Upper lobe of right lung (tissue), 1 donor: Measurements from ENCODE around the gene LNX1. TPM values are rescaled to one million over a fixed set of nuclear protein-coding genes. Genes with fewer than 3 reads are reported as not detected.

ENCODE experiments used
- ATAC-seq: fragments of 200-7000 bp; cut with Tn5 transposase; one replicate; pipeline ENCODE4 v1.9.1; 2020; ENCODE audit warnings: mild to moderate bottlenecking, moderate library complexity
- DNase-seq: peaks from one replicate; pipeline ENCODE4 v3.0.0-alpha.2; 2020
- H3K27ac ChIP-seq: fragments of 200-600 bp; one replicate; pipeline ENCODE4 v1.8.0; 2022
- H3K27me3 ChIP-seq: fragments of 200-600 bp; one replicate; pipeline ENCODE4 v1.8.0; 2022; ENCODE audit warnings: mild to moderate bottlenecking
- H3K36me3 ChIP-seq: fragments of 200-600 bp; one replicate; pipeline ENCODE4 v1.8.0; 2022
- H3K4me1 ChIP-seq: fragments of 200-600 bp; one replicate; pipeline ENCODE4 v1.8.0; 2022
- H3K4me3 ChIP-seq: fragments of 200-600 bp; one replicate; pipeline ENCODE4 v1.8.0; 2022; ENCODE audit warnings: mild to moderate bottlenecking
- H3K9me3 ChIP-seq: fragments of 200-600 bp; one replicate; pipeline ENCODE4 v1.8.0; 2022
- CTCF ChIP-seq: fragments of 200-600 bp; IDR thresholded peaks from one replicate; pipeline ENCODE4 v1.8.0; 2022; ENCODE audit warnings: antibody characterized with exemption
- intact Hi-C: fragments of 100-400 bp; cut with DNase I; formaldehyde crosslinking; loops from one replicate; pipeline ENCODE4 v1.11.0; 2022
- total RNA-seq: library from RNA; stranded (reverse); fragmentation: NEBNext Ultra II Directional; extraction: Animal tissue kit (Norgen Biotek cat#: 25700); gene quantifications from one replicate; pipeline ENCODE4 v1.2.1, GENCODE V29; 2021
- donor health status: DM: no; HTN: yes; CAD: no; lungs with severe emphysema.

Gene LNX1
- total RNA-seq, 1 donor from 2014 or later: 6.0 TPM

GRCh38 chr4:53551958-53552357, 39.3 kb downstream of the LNX1 start:
- H3K4me3 ChIP-seq: no peak overlapping the region
- intact Hi-C loops: no loop called here
- no peaks in the 10 kb centered on the region for H3K4me1 ChIP-seq
- no peak overlapping the region for H3K27ac ChIP-seq
- H3K9me3 ChIP-seq: no peaks in the 10 kb centered on the region
- no peak for TF ChIP-seq CTCF
- no peaks in the 10 kb centered on the region for H3K27me3 ChIP-seq
- DNase-seq (no peak), ATAC-seq (no peak)
- no peaks in the 10 kb centered on the region for H3K36me3 ChIP-seq

- Histone ChIP-seq H3K27ac (no peak overlapping the region), H3K4me3 (no peak overlapping the region), H3K4me1 (no peaks in the 10 kb centered on the region), H3K9me3 (no peaks in the 10 kb centered on the region), H3K27me3 (no peaks in the 10 kb centered on the region), H3K36me3 (no peaks in the 10 kb centered on the region)
- intact Hi-C loops: no loop called here
- ATAC-seq (no peak), DNase-seq (no peak)
- TF ChIP-seq CTCF: no peak
Measured at GRCh38 chr4:53551281-53551864, 39.9 kb downstream of the LNX1 start.

- TF ChIP-seq CTCF: no peak
- intact Hi-C loops: no loop called here
- no peak for DNase-seq
Measured at GRCh38 chr4:53548662-53549061, 42.6 kb downstream of the LNX1 start.

GRCh38 chr4:53547983-53548382, 43.3 kb downstream of the LNX1 start:
- Histone ChIP-seq H3K27ac (no peak overlapping the region), H3K9me3 (no peaks in the 10 kb centered on the region), H3K4me1 (no peaks in the 10 kb centered on the region), H3K27me3 (no peaks in the 10 kb centered on the region), H3K36me3 (no peaks in the 10 kb centered on the region), H3K4me3 (no peak overlapping the region)
- DNase-seq: no peak
- intact Hi-C loops: no loop called here
- no peak for TF ChIP-seq CTCF
- ATAC-seq: no peak

More at GRCh38 chr4:53548662-53549061, 42.6 kb downstream of the LNX1 start:
- H3K36me3 ChIP-seq: no peaks in the 10 kb centered on the region
- no peaks in the 10 kb centered on the region for H3K4me1 ChIP-seq
- no peak overlapping the region for H3K4me3 ChIP-seq
- ATAC-seq: no peak
- no peaks in the 10 kb centered on the region for H3K27me3 ChIP-seq
- no peaks in the 10 kb centered on the region for H3K9me3 ChIP-seq
- H3K27ac ChIP-seq: no peak overlapping the region

GRCh38 chr4:53545942-53546581, 45.2 kb downstream of the LNX1 start:
- TF ChIP-seq CTCF: no peak
- intact Hi-C loops: no loop called here
- Histone ChIP-seq H3K9me3 (no peaks in the 10 kb centered on the region), H3K27ac (no peak overlapping the region), H3K4me3 (no peak overlapping the region), H3K36me3 (no peaks in the 10 kb centered on the region), H3K27me3 (no peaks in the 10 kb centered on the region), H3K4me1 (peaks cover 6% of the 10 kb centered on the region)
- DNase-seq (no peak), ATAC-seq (no peak)
